Duodenal mucosa (tissue), 2 donors: Measurements from ENCODE around the gene ATL2.
"Not testable (repeated sequence)": the region's sequence is repeated elsewhere in the genome, so short reads cannot be mapped to it uniquely, and the experiment has no call there.

Experiments used
- H3K27ac ChIP-seq: one replicate; pipeline ENCODE4 v1.7.0; 2013; ENCODE audit warnings: low read depth, low read length
- H3K27me3 ChIP-seq, 2 donors: one replicate each; pipeline ENCODE4 v1.7.0; 2013; ENCODE audit warnings: low read length in 2 of 2, control low read depth in 1 of 2; ENCODE audit not compliant: insufficient read depth in 2 of 2, control insufficient read depth in 1 of 2
- H3K36me3 ChIP-seq, 2 donors: one replicate each; pipeline ENCODE4 v1.7.0; 2013; ENCODE audit warnings: low read length in 2 of 2, control low read depth in 1 of 2; ENCODE audit not compliant: insufficient read depth in 2 of 2, control insufficient read depth in 1 of 2
- H3K4me1 ChIP-seq, 2 donors: one replicate each; pipeline ENCODE4 v1.7.0; 2013; ENCODE audit warnings: low read length in 2 of 2, control low read depth in 1 of 2; ENCODE audit not compliant: insufficient read depth in 2 of 2, control insufficient read depth in 1 of 2
- H3K4me3 ChIP-seq, 2 donors: one replicate each; pipeline ENCODE4 v1.7.0; 2013; ENCODE audit warnings: low read length in 2 of 2, low read depth in 1 of 2
- H3K9ac ChIP-seq, 2 donors: one replicate each; pipeline ENCODE4 v1.7.0; 2013; ENCODE audit warnings: low read length in 2 of 2, low read depth in 1 of 2
- H3K9me3 ChIP-seq, 2 donors: one replicate each; pipeline ENCODE4 v1.7.0; 2013; ENCODE audit warnings: low read length in 2 of 2, control low read depth in 1 of 2; ENCODE audit not compliant: control insufficient read depth in 1 of 2

The ATL2 gene

GRCh38 chr2:38266382-38267061 is 110.6 kb downstream of the ATL2 start:
- no peaks in the 10 kb centered on the region for H3K36me3 ChIP-seq
- no peaks in the 10 kb centered on the region for H3K9me3 ChIP-seq
- H3K9ac ChIP-seq = no peak overlapping the region
- H3K27ac ChIP-seq = no peak overlapping the region
- no peaks in the 10 kb centered on the region for H3K27me3 ChIP-seq
- no peak overlapping the region for H3K4me3 ChIP-seq
- no peaks in the 10 kb centered on the region for H3K4me1 ChIP-seq

GRCh38 chr2:38265461-38265860 is 111.6 kb downstream of the ATL2 start:
- Histone ChIP-seq H3K9me3 (no peaks in the 10 kb centered on the region), H3K4me1 (no peaks in the 10 kb centered on the region)

DNA sequence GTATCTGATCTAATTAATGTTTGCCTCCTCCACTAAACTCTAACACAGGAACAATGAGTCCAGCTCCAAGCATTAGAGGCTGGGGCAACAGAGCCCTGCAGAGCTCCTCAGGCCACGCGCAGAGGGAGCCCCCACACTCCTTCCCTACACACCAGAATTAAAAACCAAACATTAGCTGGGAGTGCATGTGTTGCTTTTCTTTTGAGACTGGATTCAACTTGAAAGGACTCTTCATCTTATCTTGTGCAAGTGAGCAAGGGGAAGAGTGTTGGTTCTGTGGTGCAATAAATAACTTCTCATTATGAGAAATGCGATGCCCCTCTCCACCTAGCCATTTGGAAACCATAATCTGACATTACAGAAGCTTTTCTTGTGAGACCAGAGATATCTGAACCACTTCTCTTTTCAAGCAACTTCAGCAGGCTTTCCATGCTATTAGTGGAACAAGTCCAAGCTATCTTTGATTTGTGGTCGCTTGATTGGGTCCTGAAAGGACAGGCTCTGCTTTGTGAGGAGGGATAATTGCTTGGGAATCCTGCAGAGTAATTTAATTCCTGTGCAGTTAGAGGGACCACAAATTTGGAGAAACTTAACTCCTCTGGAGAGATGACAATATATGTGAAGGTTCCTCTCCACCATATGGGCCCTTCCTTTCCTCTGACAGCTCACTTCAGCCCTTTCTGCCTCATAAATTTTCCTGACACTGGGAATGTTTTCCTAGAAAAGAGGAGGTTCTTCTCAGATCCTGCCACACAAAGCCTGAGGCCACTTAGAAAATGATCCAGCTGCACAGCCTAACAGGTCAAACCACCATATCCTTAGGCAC is 112.5 kb downstream of the ATL2 start:
- Histone ChIP-seq H3K9ac (no peak overlapping the region), H3K27ac (no peak overlapping the region), H3K36me3 (no peaks in the 10 kb centered on the region), H3K27me3 (no peaks in the 10 kb centered on the region), H3K4me1 (no peaks in the 10 kb centered on the region), H3K9me3 (no peaks in the 10 kb centered on the region), H3K4me3 (no peak overlapping the region)

More at GRCh38 chr2:38265461-38265860, 111.6 kb downstream of the ATL2 start:
- Histone ChIP-seq H3K4me3 (no peak overlapping the region), H3K27ac (no peak overlapping the region), H3K36me3 (no peaks in the 10 kb centered on the region), H3K27me3 (no peaks in the 10 kb centered on the region), H3K9ac (no peak overlapping the region)

DNA sequence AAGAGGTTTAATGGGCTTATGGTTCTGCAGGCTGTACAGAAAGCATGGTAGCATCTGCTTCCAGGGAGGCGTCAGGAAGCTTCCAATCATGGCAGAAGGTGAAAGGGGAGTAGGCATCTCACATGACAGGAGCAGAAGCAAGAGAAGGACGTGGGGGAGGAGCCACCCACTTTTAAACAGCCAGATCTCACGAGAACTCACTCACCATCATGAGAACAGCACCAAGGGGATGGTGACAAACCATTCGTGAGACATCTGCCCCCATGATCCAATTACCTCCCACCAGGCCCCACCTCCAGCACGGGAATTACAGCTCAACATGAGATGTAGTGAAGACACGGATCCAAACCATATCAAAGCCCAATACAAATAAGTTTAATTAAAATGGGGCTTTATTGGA is 113.8 kb downstream of the ATL2 start:
- Histone ChIP-seq H3K9ac (no peak overlapping the region), H3K27ac (no peak overlapping the region), H3K9me3 (no peaks in the 10 kb centered on the region), H3K27me3 (no peaks in the 10 kb centered on the region), H3K4me1 (no peaks in the 10 kb centered on the region), H3K36me3 (no peaks in the 10 kb centered on the region), H3K4me3 (no peak overlapping the region)

DNA sequence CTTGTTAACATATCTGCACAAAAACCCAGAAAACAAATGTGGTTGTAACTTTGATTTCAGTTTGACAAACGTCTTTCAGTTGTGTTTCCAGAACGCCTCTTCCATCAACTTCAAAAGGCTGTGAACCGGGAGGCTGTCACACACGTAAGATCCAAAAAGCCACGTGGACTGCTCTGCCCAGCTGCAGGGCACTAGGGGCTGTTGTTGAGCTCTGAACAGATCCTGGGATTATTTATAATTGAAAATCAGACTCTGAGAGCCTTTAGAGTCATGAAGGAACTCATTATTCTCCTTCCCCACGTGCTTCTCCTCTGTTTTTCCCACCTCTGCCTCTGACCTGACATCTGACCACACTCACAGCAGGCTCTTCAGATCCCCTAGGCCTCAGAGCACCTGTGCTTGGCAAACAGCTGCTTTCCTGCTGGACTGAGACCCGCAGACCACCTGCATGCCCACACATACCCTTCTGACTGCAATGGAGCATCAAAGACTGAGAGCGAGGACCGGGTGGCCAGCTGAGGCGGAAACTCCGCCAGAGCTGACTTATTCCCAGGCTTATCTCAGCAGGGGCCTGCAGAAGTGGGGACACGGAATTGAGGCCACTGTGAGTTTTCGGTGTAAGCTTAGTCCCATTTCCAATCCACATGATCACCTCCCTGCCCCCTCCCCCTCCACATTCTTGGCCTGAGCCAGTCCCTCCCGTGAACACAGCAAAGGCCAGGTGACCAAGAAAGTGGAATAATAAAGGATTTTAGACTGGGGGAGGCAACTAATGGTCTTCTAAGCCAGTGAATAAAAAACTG is 114.8 kb downstream of the ATL2 start:
- no peaks in the 10 kb centered on the region for H3K9me3 ChIP-seq
- no peak overlapping the region for H3K27ac ChIP-seq
- H3K36me3 ChIP-seq = no peaks in the 10 kb centered on the region
- H3K27me3 ChIP-seq = no peaks in the 10 kb centered on the region
- H3K4me3 ChIP-seq = no peak overlapping the region
- H3K9ac ChIP-seq = no peak overlapping the region
- H3K4me1 ChIP-seq = no peaks in the 10 kb centered on the region

- Histone ChIP-seq H3K4me1 (no peaks in the 10 kb centered on the region), H3K27ac (no peak overlapping the region), H3K4me3 (no peak overlapping the region), H3K9ac (no peak overlapping the region), H3K27me3 (no peaks in the 10 kb centered on the region), H3K36me3 (no peaks in the 10 kb centered on the region), H3K9me3 (no peaks in the 10 kb centered on the region)
These were observed 115.5 kb downstream of the ATL2 start for GRCh38 chr2:38261569-38262068.

DNA sequence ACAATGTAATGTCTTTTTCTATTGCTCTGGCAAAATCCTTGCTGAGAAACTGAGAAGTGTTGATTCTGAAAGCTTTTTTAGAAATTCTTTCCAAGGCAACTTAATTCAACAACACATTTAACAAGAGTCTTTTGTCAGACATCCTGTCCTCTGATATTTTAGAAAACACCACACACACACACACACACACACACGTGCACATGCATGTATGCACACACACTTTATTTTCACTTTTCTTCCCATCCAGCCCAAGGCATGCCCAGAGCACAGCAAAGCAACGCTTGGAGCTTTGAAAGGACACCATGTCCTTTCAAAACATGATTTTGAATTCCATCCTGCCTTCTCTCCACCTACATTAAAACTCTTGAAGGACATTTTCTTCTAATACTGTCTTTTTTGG is 116.1 kb downstream of the ATL2 start:
- Histone ChIP-seq H3K27me3 (no peaks in the 10 kb centered on the region), H3K9ac (no peak overlapping the region), H3K9me3 (no peaks in the 10 kb centered on the region), H3K4me3 (no peak overlapping the region), H3K27ac (no peak overlapping the region), H3K4me1 (no peaks in the 10 kb centered on the region), H3K36me3 (no peaks in the 10 kb centered on the region)

- Histone ChIP-seq H3K9ac (no peak overlapping the region), H3K27me3 (no peaks in the 10 kb centered on the region), H3K9me3 (no peaks in the 10 kb centered on the region), H3K36me3 (no peaks in the 10 kb centered on the region), H3K4me3 (no peak overlapping the region), H3K4me1 (no peaks in the 10 kb centered on the region), H3K27ac (no peak overlapping the region)
These were observed 116.6 kb downstream of the ATL2 start for GRCh38 chr2:38260469-38260868.

DNA sequence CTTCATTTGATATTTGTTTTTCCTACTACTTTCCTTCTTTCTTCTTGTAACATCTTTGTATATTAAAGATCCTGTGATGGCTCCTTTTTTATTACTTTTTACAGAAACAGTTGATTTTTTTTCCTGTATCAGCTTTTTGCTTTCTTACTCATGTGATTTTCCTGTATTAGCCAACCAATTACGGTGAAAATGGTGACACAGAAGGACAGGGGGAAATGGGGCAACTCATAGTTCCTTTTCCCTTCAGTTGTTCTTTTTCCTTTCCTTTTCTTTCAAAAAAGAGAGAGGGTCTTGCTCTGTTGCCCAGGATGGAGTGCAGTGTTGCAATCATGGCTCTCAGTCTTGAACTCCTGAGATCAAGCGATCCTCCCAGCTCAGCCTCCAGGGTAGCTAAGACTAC is 117.8 kb downstream of the ATL2 start:
- Histone ChIP-seq H3K9ac (no peak overlapping the region), H3K36me3 (no peaks in the 10 kb centered on the region), H3K27ac (no peak overlapping the region), H3K4me1 (no peaks in the 10 kb centered on the region), H3K9me3 (no peaks in the 10 kb centered on the region), H3K4me3 (no peak overlapping the region), H3K27me3 (no peaks in the 10 kb centered on the region)

- not testable (repeated sequence) for H3K36me3 ChIP-seq, H3K4me3 ChIP-seq, H3K27ac ChIP-seq, H3K9me3 ChIP-seq, H3K9ac ChIP-seq, H3K27me3 ChIP-seq, H3K4me1 ChIP-seq
These were observed 119.4 kb downstream of the ATL2 start for GRCh38 chr2:38257680-38258079.
